ENCODE results near the gene PSIP1.
A peak's percentile ranks its signal among the peaks of the same experiment; 100 is the strongest.

The PSIP1 gene

DNA sequence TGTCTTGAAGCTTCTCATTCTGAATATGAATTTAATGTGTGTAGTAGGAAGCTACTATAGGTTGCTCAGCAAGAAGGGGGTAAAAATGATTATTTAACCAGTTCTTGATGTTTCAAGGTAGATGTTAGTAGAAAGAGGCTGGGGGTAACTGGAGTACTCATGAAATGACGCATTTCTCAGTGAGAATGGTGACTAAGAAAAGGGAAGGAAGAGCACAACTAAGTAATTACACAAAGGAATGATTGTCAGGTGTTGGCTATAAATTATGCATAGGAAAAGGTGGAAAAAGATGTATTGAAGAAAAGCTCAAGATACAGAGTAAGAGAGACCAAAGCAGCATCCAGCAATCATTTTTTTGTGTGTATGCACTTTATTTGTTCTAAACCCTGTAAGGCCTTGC lies 1.4 kb upstream of the PSIP1 start:
- POLR2A ChIA-PET, result interaction anchor here (1.0 to 4.6 kb wide), 4 partner anchors 10 to 205 kb away, joined by 3 to 61 read pairs (median 4); partner anchors contain the start of genes CCDC171 and TTC39B
- no peak overlapping the region for H3K4me3 ChIP-seq (ENCODE audit: low read depth, low read length)
- H3K4me1 ChIP-seq (ENCODE audit: control insufficient read depth, insufficient read depth, low read length), result peaks cover 6% of the 10 kb centered on the region; the same call in 1 of the 2 replicates
- no peak overlapping the region for H3K27ac ChIP-seq (ENCODE audit: extremely low read depth, low read depth, low read length)
- peaks cover 9 to 22% of the 10 kb centered on the region in 2 experiments for H3K36me3 ChIP-seq (ENCODE audit: control insufficient read depth in 2 of 2, insufficient read depth in 1 of 2, low read length in 2 of 2)
- TF ChIP-seq ZNF510 (tag by site-specific recombination; IDR thresholded peaks at IDR 0.05; ENCODE audit: insufficient replicate concordance) (no peak), ZBTB20 (tag by site-specific recombination; IDR thresholded peaks at IDR 0.05) (no peak)
- CTCF ChIA-PET, result interaction anchor here (0.6 to 1.9 kb wide), 3 partner anchors 32 to 859 kb away, joined by 3 to 5 read pairs (median 3); no protein-coding TSS in a partner anchor
- no peaks in the 10 kb centered on the region for H3K9me3 ChIP-seq (ENCODE audit: control insufficient read depth, insufficient read depth, low read depth, low read length)

DNA sequence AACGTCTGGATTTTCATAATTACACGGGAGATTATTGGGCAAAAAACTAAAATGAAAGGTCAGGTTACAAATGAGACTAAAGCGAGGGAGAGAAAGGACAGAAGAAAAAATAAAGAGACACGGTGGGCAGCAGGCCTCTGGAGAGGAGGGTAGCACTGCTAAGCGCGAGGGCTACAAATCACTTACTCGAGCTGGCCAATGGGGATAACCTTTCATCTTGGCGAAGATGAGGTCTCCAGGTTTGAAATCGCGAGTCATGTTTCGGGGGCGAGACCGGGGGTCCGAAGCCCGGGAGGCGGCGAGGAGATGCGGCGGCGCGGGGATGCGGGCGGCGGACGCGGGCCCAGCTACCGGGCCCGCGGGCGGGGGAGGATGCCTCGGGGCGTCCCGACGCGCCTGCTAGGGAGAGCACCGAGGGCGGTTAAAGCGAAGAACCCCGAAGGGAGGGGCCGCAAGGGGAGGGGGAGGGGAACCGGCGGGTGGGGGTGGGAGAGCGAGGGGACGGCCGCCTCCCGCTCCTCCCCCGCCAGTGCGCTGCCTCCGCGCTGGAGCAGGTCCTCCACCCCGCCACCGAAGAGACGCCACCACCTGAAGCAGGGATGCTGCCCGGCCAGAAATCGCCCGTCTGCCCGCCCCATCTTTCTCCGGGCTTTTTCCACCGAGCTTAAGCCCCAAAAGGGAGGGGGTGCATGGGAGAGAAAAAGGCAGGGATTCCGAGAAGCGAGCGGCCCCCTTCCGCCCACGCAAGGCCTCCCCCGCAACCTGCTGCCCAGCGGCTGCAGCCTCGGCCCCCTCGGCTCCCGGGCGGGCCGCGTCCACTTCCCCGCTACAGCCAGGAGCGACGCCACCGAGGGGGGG lies 610 bp downstream of the PSIP1 start:
- Histone ChIP-seq H3K4me3 (ENCODE audit: low read depth, low read length) (peak overlapping the region; percentile 99), H3K4me1 (ENCODE audit: control insufficient read depth, insufficient read depth, low read length) (peaks cover 6% of the 10 kb centered on the region; the same call in 1 of the 2 replicates), H3K9me3 (ENCODE audit: control insufficient read depth, insufficient read depth, low read depth, low read length) (no peaks in the 10 kb centered on the region), H3K27ac (ENCODE audit: extremely low read depth, low read depth, low read length) (peak overlapping the region; percentile 99), H3K36me3 (ENCODE audit: control insufficient read depth in 2 of 2, insufficient read depth in 1 of 2, low read length in 2 of 2) (peaks cover 21 to 42% of the 10 kb centered on the region in 2 experiments)
- ChIA-PET POLR2A (interaction anchor here (0.5 to 4.6 kb wide), 12 partner anchors 9 to 317 kb away, joined by 3 to 61 read pairs (median 3); partner anchors contain the start of genes CCDC171 and SNAPC3), CTCF (interaction anchor here (0.6 to 1.5 kb wide), 4 partner anchors 20 to 106 kb away, joined by 3 to 6 read pairs (median 4); no protein-coding TSS in a partner anchor)
- TF ChIP-seq ZNF138 (tag by site-specific recombination; IDR thresholded peaks at IDR 0.05; ENCODE audit: borderline replicate concordance) (no peak), GFI1B (tag by site-specific recombination; IDR thresholded peaks at IDR 0.05) (no peak), EGR2 (tag by site-specific recombination; IDR thresholded peaks at IDR 0.05; ENCODE audit: low read depth) (peak; percentile 53), HOXD13 (CRISPR knock-in tag; IDR thresholded peaks at IDR 0.05; ENCODE audit: borderline replicate concordance) (no peak), ZNF596 (tag by site-specific recombination; IDR thresholded peaks at IDR 0.05) (no peak), ZNF610 (tag by site-specific recombination; IDR thresholded peaks at IDR 0.05; ENCODE audit: borderline replicate concordance) (no peak), ZNF175 (tag by site-specific recombination; IDR thresholded peaks at IDR 0.05) (no peak), GLI4 (tag by site-specific recombination; IDR thresholded peaks at IDR 0.05) (no peak), ZNF23 (tag by site-specific recombination; IDR thresholded peaks at IDR 0.05; ENCODE audit: borderline replicate concordance) (no peak)
- TF ChIP-seq, protein P1, sequence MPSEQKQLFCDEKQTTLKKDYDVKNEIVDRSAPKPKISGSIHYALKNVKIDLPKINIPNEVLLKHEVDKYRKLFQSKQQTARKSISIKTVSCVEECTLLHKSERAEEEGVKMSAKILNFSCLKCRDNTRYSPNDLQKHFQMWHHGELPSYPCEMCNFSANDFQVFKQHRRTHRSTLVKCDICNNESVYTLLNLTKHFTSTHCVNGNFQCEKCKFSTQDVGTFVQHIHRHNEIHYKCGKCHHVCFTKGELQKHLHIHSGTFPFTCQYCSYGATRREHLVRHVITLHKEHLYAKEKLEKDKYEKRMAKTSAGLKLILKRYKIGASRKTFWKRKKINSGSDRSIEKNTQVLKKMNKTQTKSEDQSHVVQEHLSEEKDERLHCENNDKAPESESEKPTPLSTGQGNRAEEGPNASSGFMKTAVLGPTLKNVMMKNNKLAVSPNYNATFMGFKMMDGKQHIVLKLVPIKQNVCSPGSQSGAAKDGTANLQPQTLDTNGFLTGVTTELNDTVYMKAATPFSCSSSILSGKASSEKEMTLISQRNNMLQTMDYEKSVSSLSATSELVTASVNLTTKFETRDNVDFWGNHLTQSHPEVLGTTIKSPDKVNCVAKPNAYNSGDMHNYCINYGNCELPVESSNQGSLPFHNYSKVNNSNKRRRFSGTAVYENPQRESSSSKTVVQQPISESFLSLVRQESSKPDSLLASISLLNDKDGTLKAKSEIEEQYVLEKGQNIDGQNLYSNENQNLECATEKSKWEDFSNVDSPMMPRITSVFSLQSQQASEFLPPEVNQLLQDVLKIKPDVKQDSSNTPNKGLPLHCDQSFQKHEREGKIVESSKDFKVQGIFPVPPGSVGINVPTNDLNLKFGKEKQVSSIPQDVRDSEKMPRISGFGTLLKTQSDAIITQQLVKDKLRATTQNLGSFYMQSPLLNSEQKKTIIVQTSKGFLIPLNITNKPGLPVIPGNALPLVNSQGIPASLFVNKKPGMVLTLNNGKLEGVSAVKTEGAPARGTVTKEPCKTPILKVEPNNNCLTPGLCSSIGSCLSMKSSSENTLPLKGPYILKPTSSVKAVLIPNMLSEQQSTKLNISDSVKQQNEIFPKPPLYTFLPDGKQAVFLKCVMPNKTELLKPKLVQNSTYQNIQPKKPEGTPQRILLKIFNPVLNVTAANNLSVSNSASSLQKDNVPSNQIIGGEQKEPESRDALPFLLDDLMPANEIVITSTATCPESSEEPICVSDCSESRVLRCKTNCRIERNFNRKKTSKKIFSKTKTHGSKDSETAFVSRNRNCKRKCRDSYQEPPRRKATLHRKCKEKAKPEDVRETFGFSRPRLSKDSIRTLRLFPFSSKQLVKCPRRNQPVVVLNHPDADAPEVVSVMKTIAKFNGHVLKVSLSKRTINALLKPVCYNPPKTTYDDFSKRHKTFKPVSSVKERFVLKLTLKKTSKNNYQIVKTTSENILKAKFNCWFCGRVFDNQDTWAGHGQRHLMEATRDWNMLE (tag by site-specific recombination; conservative IDR thresholded peaks at IDR 0.05; ENCODE audit: low read depth), result no peak
- TF ChIP-seq, protein P2, sequence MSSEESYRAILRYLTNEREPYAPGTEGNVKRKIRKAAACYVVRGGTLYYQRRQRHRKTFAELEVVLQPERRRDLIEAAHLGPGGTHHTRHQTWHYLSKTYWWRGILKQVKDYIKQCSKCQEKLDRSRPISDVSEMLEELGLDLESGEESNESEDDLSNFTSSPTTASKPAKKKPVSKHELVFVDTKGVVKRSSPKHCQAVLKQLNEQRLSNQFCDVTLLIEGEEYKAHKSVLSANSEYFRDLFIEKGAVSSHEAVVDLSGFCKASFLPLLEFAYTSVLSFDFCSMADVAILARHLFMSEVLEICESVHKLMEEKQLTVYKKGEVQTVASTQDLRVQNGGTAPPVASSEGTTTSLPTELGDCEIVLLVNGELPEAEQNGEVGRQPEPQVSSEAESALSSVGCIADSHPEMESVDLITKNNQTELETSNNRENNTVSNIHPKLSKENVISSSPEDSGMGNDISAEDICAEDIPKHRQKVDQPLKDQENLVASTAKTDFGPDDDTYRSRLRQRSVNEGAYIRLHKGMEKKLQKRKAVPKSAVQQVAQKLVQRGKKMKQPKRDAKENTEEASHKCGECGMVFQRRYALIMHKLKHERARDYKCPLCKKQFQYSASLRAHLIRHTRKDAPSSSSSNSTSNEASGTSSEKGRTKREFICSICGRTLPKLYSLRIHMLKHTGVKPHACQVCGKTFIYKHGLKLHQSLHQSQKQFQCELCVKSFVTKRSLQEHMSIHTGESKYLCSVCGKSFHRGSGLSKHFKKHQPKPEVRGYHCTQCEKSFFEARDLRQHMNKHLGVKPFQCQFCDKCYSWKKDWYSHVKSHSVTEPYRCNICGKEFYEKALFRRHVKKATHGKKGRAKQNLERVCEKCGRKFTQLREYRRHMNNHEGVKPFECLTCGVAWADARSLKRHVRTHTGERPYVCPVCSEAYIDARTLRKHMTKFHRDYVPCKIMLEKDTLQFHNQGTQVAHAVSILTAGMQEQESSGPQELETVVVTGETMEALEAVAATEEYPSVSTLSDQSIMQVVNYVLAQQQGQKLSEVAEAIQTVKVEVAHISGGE (tag by site-specific recombination; conservative IDR thresholded peaks at IDR 0.05; ENCODE audit: low read depth), result no peak
- TF ChIP-seq, protein P3, sequence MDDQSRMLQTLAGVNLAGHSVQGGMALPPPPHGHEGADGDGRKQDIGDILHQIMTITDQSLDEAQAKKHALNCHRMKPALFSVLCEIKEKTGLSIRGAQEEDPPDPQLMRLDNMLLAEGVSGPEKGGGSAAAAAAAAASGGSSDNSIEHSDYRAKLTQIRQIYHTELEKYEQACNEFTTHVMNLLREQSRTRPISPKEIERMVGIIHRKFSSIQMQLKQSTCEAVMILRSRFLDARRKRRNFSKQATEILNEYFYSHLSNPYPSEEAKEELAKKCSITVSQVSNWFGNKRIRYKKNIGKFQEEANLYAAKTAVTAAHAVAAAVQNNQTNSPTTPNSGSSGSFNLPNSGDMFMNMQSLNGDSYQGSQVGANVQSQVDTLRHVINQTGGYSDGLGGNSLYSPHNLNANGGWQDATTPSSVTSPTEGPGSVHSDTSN (CRISPR knock-in tag; IDR thresholded peaks at IDR 0.05), result 0 out of 2 replicates have a peak, but pooled peaks have one; percentile 42
- TF ChIP-seq, protein P4, sequence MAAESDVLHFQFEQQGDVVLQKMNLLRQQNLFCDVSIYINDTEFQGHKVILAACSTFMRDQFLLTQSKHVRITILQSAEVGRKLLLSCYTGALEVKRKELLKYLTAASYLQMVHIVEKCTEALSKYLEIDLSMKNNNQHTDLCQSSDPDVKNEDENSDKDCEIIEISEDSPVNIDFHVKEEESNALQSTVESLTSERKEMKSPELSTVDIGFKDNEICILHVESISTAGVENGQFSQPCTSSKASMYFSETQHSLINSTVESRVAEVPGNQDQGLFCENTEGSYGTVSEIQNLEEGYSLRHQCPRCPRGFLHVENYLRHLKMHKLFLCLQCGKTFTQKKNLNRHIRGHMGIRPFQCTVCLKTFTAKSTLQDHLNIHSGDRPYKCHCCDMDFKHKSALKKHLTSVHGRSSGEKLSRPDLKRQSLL (tag by site-specific recombination; IDR thresholded peaks at IDR 0.05), result no peak
- TF ChIP-seq, protein P5, sequence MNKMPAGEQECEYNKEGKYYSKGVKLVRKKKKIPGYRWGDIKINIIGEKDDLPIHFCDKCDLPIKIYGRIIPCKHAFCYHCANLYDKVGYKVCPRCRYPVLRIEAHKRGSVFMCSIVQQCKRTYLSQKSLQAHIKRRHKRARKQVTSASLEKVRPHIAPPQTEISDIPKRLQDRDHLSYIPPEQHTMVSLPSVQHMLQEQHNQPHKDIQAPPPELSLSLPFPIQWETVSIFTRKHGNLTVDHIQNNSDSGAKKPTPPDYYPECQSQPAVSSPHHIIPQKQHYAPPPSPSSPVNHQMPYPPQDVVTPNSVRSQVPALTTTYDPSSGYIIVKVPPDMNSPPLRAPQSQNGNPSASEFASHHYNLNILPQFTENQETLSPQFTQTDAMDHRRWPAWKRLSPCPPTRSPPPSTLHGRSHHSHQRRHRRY (tag by site-specific recombination; IDR thresholded peaks at IDR 0.05), result no peak
- TF ChIP-seq, protein P6, sequence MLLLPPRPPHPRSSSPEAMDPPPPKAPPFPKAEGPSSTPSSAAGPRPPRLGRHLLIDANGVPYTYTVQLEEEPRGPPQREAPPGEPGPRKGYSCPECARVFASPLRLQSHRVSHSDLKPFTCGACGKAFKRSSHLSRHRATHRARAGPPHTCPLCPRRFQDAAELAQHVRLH (tag by site-specific recombination; IDR thresholded peaks at IDR 0.05), result no peak
